Peyer's patch (tissue), 4 donors: ENCODE data around the gene BNIP3. TPM values are rescaled to one million over a fixed set of nuclear protein-coding genes. Genes with fewer than 3 reads are reported as not detected.

Source experiments
- DNase-seq, 3 donors: peaks; one replicate each; pipeline ENCODE4 v3.0.0-alpha.2; 2017 to 2019
- H3K27ac ChIP-seq, 4 donors: fragments of 200-600 bp; sonication (generic); one replicate each; pipeline ENCODE4 v1.5.1; 2016 to 2019
- H3K27me3 ChIP-seq, 2 donors: fragments of 200-600 bp; sonication (generic); one replicate each; pipeline ENCODE4 v1.5.1; 2019
- H3K36me3 ChIP-seq, 3 donors: fragments of 200-600 bp; sonication (generic); one replicate each; pipeline ENCODE4 v1.5.1; 2016 to 2019
- H3K4me1 ChIP-seq, 4 donors: fragments of 200-600 bp; sonication (generic); one replicate each; pipeline ENCODE4 v1.5.1; 2016 to 2019
- H3K4me3 ChIP-seq, 4 donors: fragments of 200-600 bp; sonication (generic); 1 replicate in 3 of 4; 2 replicates in 1 of 4; pipeline ENCODE4 v1.5.1; 2016 to 2019; ENCODE audit warnings: mild to moderate bottlenecking in 1 of 4
- H3K9me3 ChIP-seq, 4 donors: fragments of 200-600 bp; sonication (generic); one replicate each; pipeline ENCODE4 v1.5.1; 2016 to 2019; ENCODE audit warnings: mild to moderate bottlenecking in 1 of 4
- CTCF ChIP-seq, 6 experiments: fragments of 450-650 bp in 4 of 6; fragments of 200-600 bp in 2 of 6; sonication (generic) in 1 of 6; IDR thresholded peaks; one replicate each; pipeline ENCODE4 v1.5.1; 2017 to 2019; ENCODE audit warnings: antibody characterized with exemption in 6 of 6, mild to moderate bottlenecking in 3 of 6, moderate library complexity in 1 of 6
- POLR2A ChIP-seq, 2 donors: fragments of 450-650 bp; IDR thresholded peaks; one replicate each; pipeline ENCODE4 v1.5.1; 2017; ENCODE audit warnings: antibody characterized with exemption in 2 of 2, mild to moderate bottlenecking in 2 of 2, moderate library complexity in 2 of 2
- total RNA-seq, 4 donors: library from RNA; depleted of rRNA; stranded (reverse); fragments of >200 nt; gene quantifications; one replicate each; pipeline ENCODE4 v1.1.0, GENCODE V29; 2016

The BNIP3 gene
- total RNA-seq, 4 donors from 2014 or later, result 26.7 to 58.7 (median 41.1) TPM

- Histone ChIP-seq H3K4me3 (no peak overlapping the region), H3K9me3 (no peaks in the 10 kb centered on the region), H3K4me1 (no peaks in the 10 kb centered on the region), H3K27ac (no peak overlapping the region), H3K36me3 (peaks cover 0 to 34% (median 0%) of the 10 kb centered on the region in 3 donors), H3K27me3 (no peaks in the 10 kb centered on the region)
- TF ChIP-seq POLR2A (IDR thresholded peaks at IDR 0.05) (no peak), CTCF (IDR thresholded peaks at IDR 0.05) (no peak)
- DNase-seq, result peak in 1 of 3 donors; percentile 39
These were observed 19.7 kb downstream of the BNIP3 start for GRCh38 chr10:131961777-131962662.

GRCh38 chr10:131961047-131961776, 20.5 kb downstream of the BNIP3 start:
- Histone ChIP-seq H3K9me3 (no peaks in the 10 kb centered on the region), H3K36me3 (peaks cover 0 to 38% (median 6%) of the 10 kb centered on the region in 3 donors), H3K4me3 (no peak overlapping the region), H3K27ac (no peak overlapping the region), H3K4me1 (no peaks in the 10 kb centered on the region), H3K27me3 (no peaks in the 10 kb centered on the region)
- DNase-seq, result peak in 1 of 3 donors; percentile 44
- TF ChIP-seq POLR2A (IDR thresholded peaks at IDR 0.05), result no peak

- DNase-seq, result peak in 1 of 3 donors; percentile 37
- H3K36me3 ChIP-seq, result peaks cover 0 to 44% (median 6%) of the 10 kb centered on the region in 3 donors
- H3K9me3 ChIP-seq, result no peaks in the 10 kb centered on the region
- no peak for TF ChIP-seq CTCF (IDR thresholded peaks at IDR 0.05)
- TF ChIP-seq POLR2A (IDR thresholded peaks at IDR 0.05), result no peak
- no peak overlapping the region for H3K4me3 ChIP-seq
- no peak overlapping the region for H3K27ac ChIP-seq
- no peaks in the 10 kb centered on the region for H3K27me3 ChIP-seq
- H3K4me1 ChIP-seq, result no peaks in the 10 kb centered on the region
These were observed 21.1 kb downstream of the BNIP3 start for GRCh38 chr10:131960631-131961046.

- no peak overlapping the region for H3K4me3 ChIP-seq
- H3K27ac ChIP-seq, result no peak overlapping the region
- H3K27me3 ChIP-seq, result no peaks in the 10 kb centered on the region
- TF ChIP-seq CTCF (IDR thresholded peaks at IDR 0.05) (no peak), POLR2A (IDR thresholded peaks at IDR 0.05) (no peak)
- peak in 2 of 3 donors; percentile 33 to 45 for DNase-seq
- H3K9me3 ChIP-seq, result no peaks in the 10 kb centered on the region
- no peaks in the 10 kb centered on the region for H3K4me1 ChIP-seq
- H3K36me3 ChIP-seq, result peaks cover 0 to 47% (median 6%) of the 10 kb centered on the region in 3 donors
These were observed 21.9 kb downstream of the BNIP3 start for GRCh38 chr10:131959841-131960240.

GRCh38 chr10:131955591-131956340, 26.0 kb downstream of the BNIP3 start:
- H3K4me3 ChIP-seq, result no peak overlapping the region
- peak in 1 of 3 donors; percentile 8 for DNase-seq
- TF ChIP-seq POLR2A (IDR thresholded peaks at IDR 0.05) (no peak), CTCF (IDR thresholded peaks at IDR 0.05) (no peak)
- H3K27me3 ChIP-seq, result no peaks in the 10 kb centered on the region
- no peak overlapping the region for H3K27ac ChIP-seq
- peaks cover 0 to 70% (median 6%) of the 10 kb centered on the region in 3 donors for H3K36me3 ChIP-seq
- no peaks in the 10 kb centered on the region for H3K4me1 ChIP-seq
- H3K9me3 ChIP-seq, result no peaks in the 10 kb centered on the region
